Measurements from ENCODE around the gene RALGDS. TPM values are rescaled to one million over a fixed set of nuclear protein-coding genes. Genes with fewer than 3 reads are reported as not detected.

Gene RALGDS
- total and polyA plus RNA-seq, 2 of the 13 experiments (the other 11 are each of a cell fraction or from before 2014, with no cell fraction given): 12.9 to 25.5 TPM

GRCh38 chr9:133067813-133068212, 53.2 kb downstream of the RALGDS start:
- intact Hi-C loops (cut with micrococcal nuclease; ENCODE audit: unreplicated experiment) (no loop called here), in situ Hi-C loops (cut with HindIII; ENCODE audit: extremely low pct_ligation_motif_present, low pct_unique_long_range_greater_than_20kb) (no loop called here)
- no peaks in the 10 kb centered on the region for H3K79me2 ChIP-seq (ENCODE audit: insufficient read depth, low read length)
- no TSS peak for BruUV-seq (replicated peaks)
- FAIRE-seq (no peak), ATAC-seq (no peak), DNase-seq (ENCODE audit: low spot score) (no peak)
- no peaks in the 10 kb centered on the region for H3K9me3 ChIP-seq (ENCODE audit: low read length)
- no peaks in the 10 kb centered on the region for H3K27me3 ChIP-seq (ENCODE audit: control insufficient read depth in 1 of 2, insufficient read depth in 2 of 2, low read length in 2 of 2)
- POLR2A ChIA-PET: no interaction called here
- H2AFZ ChIP-seq (ENCODE audit: low read length): no peak overlapping the region
- no peak overlapping the region for H3K4me3 ChIP-seq (replicated peaks in 1 of 3; ENCODE audit: insufficient read depth in 1 of 3, low read depth in 2 of 3, low read length in 3 of 3)
- no peak overlapping the region for H3K4me2 ChIP-seq (ENCODE audit: low read depth, low read length)
- H3K27ac ChIP-seq (ENCODE audit: extremely low read length, insufficient read depth, low read length): no peak overlapping the region
- no peaks in the 10 kb centered on the region for H4K20me1 ChIP-seq (ENCODE audit: insufficient read depth, low read length)
- no peak overlapping the region for H3K9ac ChIP-seq (ENCODE audit: insufficient read depth, low read depth, low read length)
- H3K4me1 ChIP-seq (ENCODE audit: insufficient read depth, low read length): no peaks in the 10 kb centered on the region
- CTCF ChIA-PET (ENCODE audit: low intra/inter-chr PET ratio, low total read pairs): no interaction called here
- TF ChIP-seq THAP8 (CRISPR knock-in tag; IDR thresholded peaks at IDR 0.05; ENCODE audit: borderline replicate concordance) (no peak), ZNF710 (CRISPR knock-in tag; IDR thresholded peaks at IDR 0.05; ENCODE audit: borderline replicate concordance) (no peak), IKZF1 (IDR thresholded peaks at IDR 0.05) (no peak), SSRP1 (CRISPR knock-in tag; IDR thresholded peaks at IDR 0.05) (no peak), SMYD3 (CRISPR knock-in tag; IDR thresholded peaks at IDR 0.05) (no peak), SNRNP70 (IDR thresholded peaks at IDR 0.05; ENCODE audit: low read depth, low read length) (no peak)
- WGBS (ENCODE audit: low lambda C conversion rate): 71% methylated on average over 10 of the region's 11 CpGs
- peaks cover 0 to 1% of the 10 kb centered on the region in 2 experiments; a peak in 1 of 5 replicates for H3K36me3 ChIP-seq (replicated peaks in 1 of 2; ENCODE audit: control insufficient read depth in 1 of 2, insufficient read depth in 2 of 2, low read length in 2 of 2)

GRCh38 chr9:133067006-133067405, 54.0 kb downstream of the RALGDS start:
- 90% methylated on average over 7 of the region's 11 CpGs for WGBS (ENCODE audit: low lambda C conversion rate)
- Histone ChIP-seq H3K79me2 (ENCODE audit: insufficient read depth, low read length) (no peaks in the 10 kb centered on the region), H2AFZ (ENCODE audit: low read length) (no peak overlapping the region), H3K9ac (ENCODE audit: insufficient read depth, low read depth, low read length) (no peak overlapping the region), H3K4me2 (ENCODE audit: low read depth, low read length) (no peak overlapping the region), H3K27me3 (ENCODE audit: control insufficient read depth in 1 of 2, insufficient read depth in 2 of 2, low read length in 2 of 2) (no peaks in the 10 kb centered on the region), H3K4me3 (replicated peaks in 1 of 3; ENCODE audit: insufficient read depth in 1 of 3, low read depth in 2 of 3, low read length in 3 of 3) (no peak overlapping the region), H3K27ac (ENCODE audit: extremely low read length, insufficient read depth, low read length) (no peak overlapping the region), H3K9me3 (ENCODE audit: low read length) (no peaks in the 10 kb centered on the region), H4K20me1 (ENCODE audit: insufficient read depth, low read length) (no peaks in the 10 kb centered on the region), H3K36me3 (replicated peaks in 1 of 2; ENCODE audit: control insufficient read depth in 1 of 2, insufficient read depth in 2 of 2, low read length in 2 of 2) (peaks cover 0 to 1% of the 10 kb centered on the region in 2 experiments; a peak in 1 of 5 replicates), H3K4me1 (ENCODE audit: insufficient read depth, low read length) (no peaks in the 10 kb centered on the region)
- intact Hi-C loops (cut with micrococcal nuclease; ENCODE audit: unreplicated experiment): no loop called here
- ChIA-PET CTCF (ENCODE audit: low intra/inter-chr PET ratio, low total read pairs) (no interaction called here), POLR2A (no interaction called here)
- in situ Hi-C loops (cut with HindIII; ENCODE audit: extremely low pct_ligation_motif_present, low pct_unique_long_range_greater_than_20kb): no loop called here
- TF ChIP-seq ZNF512B (CRISPR knock-in tag; IDR thresholded peaks at IDR 0.05; ENCODE audit: borderline replicate concordance) (no peak), WIZ (CRISPR knock-in tag; IDR thresholded peaks at IDR 0.05) (no peak)
- no peak for ATAC-seq
- no peak for FAIRE-seq
- BruUV-seq (replicated peaks): no TSS peak
- no peak for DNase-seq (ENCODE audit: low spot score)
